HG03064 (cell line): ENCODE results near the gene TRIM74.
"Not testable (repeated sequence)": the region's sequence is repeated elsewhere in the genome, so short reads cannot be mapped to it uniquely, and the experiment has no call there.

ENCODE experiments used
- ATAC-seq: cut with Tn5 transposase; IDR thresholded peaks from one replicate; pipeline ENCODE4 v1.9.1; 2021; ENCODE audit warnings: low read depth; ENCODE audit not compliant: unreplicated experiment

TRIM74 gene

DNA sequence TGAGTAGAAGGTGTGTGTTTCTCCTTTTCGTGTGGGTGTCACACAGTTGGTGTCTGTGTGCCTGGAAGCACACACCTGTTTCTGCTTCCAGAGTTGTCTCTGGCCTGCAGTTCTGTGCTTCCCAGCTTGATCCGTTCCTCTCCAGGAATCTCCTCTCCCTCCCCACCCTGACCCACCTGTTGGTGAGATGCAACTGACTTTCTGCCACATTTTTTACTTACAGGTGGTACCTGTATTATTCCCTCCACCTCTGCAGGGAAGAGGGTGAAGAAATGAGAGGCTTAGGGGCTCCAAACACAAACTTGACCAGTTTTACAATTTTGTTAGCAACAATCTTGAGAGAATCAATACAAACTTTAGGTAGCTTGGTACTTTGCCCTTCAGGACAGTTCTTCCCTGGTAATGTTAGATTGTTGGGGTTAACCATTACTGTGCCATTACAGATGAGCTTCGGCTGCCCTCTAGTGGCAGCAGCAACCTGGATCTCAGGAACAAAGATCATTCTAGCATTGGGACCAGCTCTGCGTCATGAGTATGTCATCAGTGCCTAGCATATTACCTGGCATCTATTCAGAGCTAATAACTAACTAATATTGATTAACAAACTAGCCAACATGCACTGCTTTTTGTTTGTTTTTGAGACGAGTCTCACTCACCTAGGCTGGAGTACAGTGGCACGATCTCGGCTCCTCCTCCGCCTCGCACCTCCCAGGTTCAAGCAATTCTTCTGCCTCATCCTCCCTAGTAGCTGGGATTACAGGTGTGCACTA, 54.3 kb downstream of the TRIM74 start:
- not testable (repeated sequence) for ATAC-seq

DNA sequence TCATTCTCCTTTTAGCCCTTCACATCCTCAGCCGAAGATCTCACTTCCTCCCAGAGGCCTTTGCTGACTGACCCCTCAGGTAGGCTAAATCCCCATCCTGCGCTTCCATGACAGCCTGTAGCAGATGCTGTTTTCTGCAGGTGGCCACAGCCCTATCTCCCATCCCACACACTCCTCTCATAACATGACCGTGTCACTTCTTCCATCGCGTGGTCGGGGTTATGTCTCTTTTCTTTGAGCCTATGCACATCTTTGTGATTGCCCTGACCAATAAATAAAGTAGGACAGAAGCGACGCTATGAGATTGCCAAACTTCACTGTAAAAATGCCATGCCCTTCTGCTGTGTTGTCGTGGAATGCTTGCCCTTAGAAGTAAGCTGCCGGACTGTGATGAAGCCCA, 55.5 kb downstream of the TRIM74 start:
- not testable (repeated sequence) for ATAC-seq

DNA sequence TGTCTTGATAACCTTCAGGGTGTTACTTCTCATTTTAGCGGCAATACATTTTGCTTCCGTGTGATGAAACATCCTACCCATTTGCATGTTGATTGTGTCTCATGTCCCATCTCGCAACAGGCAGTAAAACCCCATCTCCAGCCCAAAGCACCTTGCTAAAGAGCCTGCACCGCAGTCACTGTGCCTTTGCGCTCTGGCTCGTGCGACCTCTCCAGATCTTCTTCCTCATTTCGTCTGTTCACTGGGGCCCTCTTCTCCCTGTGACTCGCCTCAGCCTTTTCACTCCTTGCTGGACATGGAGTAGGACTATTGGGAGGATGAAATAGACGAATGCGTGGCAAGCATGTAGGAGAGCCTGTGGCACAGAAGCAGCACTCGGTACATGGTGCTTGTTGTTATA, 57.9 kb downstream of the TRIM74 start:
- not testable (repeated sequence) for ATAC-seq
